ENCODE data around the gene SLC26A1. TPM values are rescaled to one million over a fixed set of nuclear protein-coding genes. Genes with fewer than 3 reads are reported as not detected.

SLC26A1 gene
- polyA plus RNA-seq, 1 donor from 2014 or later: 0.12 TPM

DNA sequence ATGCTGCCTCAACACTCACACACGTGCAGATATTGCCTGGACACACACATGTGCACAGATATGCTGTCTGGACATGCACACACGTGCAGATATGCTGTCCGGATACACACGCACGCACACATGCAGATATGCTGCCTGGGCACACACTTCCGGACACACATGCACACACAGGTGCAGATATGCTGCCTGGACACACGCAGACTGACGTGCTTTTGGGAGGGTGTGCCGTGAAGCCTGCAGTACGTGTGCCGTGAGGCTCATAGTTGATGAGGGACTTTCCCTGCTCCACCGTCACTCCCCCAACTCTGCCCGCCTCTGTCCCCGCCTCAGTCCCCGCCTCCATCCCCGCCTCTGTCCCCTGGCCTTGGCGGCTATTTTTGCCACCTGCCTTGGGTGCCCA, 32.9 kb upstream of the SLC26A1 start:
- TF ChIP-seq TAF1 (IDR thresholded peaks at IDR 0.05; ENCODE audit: low read depth) (no peak), EZH2 (IDR thresholded peaks at IDR 0.05; ENCODE audit: borderline replicate concordance, insufficient read depth, low read length, poor library complexity, severe bottlenecking) (no peak), SMC3 (conservative IDR thresholded peaks at IDR 0.05; ENCODE audit: poor library complexity) (no peak), POLR2AphosphoS5 (IDR thresholded peaks at IDR 0.05) (no peak), MXI1 (conservative IDR thresholded peaks at IDR 0.05; ENCODE audit: poor library complexity, severe bottlenecking) (no peak), RAD21 (conservative IDR thresholded peaks at IDR 0.05) (no peak), EP300 (conservative IDR thresholded peaks at IDR 0.05; ENCODE audit: poor library complexity, severe bottlenecking) (no peak)
- TF ChIP-seq, protein P1, sequence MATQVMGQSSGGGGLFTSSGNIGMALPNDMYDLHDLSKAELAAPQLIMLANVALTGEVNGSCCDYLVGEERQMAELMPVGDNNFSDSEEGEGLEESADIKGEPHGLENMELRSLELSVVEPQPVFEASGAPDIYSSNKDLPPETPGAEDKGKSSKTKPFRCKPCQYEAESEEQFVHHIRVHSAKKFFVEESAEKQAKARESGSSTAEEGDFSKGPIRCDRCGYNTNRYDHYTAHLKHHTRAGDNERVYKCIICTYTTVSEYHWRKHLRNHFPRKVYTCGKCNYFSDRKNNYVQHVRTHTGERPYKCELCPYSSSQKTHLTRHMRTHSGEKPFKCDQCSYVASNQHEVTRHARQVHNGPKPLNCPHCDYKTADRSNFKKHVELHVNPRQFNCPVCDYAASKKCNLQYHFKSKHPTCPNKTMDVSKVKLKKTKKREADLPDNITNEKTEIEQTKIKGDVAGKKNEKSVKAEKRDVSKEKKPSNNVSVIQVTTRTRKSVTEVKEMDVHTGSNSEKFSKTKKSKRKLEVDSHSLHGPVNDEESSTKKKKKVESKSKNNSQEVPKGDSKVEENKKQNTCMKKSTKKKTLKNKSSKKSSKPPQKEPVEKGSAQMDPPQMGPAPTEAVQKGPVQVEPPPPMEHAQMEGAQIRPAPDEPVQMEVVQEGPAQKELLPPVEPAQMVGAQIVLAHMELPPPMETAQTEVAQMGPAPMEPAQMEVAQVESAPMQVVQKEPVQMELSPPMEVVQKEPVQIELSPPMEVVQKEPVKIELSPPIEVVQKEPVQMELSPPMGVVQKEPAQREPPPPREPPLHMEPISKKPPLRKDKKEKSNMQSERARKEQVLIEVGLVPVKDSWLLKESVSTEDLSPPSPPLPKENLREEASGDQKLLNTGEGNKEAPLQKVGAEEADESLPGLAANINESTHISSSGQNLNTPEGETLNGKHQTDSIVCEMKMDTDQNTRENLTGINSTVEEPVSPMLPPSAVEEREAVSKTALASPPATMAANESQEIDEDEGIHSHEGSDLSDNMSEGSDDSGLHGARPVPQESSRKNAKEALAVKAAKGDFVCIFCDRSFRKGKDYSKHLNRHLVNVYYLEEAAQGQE (IDR thresholded peaks at IDR 0.05; ENCODE audit: borderline replicate concordance): no peak
- TF ChIP-seq, protein P2, sequence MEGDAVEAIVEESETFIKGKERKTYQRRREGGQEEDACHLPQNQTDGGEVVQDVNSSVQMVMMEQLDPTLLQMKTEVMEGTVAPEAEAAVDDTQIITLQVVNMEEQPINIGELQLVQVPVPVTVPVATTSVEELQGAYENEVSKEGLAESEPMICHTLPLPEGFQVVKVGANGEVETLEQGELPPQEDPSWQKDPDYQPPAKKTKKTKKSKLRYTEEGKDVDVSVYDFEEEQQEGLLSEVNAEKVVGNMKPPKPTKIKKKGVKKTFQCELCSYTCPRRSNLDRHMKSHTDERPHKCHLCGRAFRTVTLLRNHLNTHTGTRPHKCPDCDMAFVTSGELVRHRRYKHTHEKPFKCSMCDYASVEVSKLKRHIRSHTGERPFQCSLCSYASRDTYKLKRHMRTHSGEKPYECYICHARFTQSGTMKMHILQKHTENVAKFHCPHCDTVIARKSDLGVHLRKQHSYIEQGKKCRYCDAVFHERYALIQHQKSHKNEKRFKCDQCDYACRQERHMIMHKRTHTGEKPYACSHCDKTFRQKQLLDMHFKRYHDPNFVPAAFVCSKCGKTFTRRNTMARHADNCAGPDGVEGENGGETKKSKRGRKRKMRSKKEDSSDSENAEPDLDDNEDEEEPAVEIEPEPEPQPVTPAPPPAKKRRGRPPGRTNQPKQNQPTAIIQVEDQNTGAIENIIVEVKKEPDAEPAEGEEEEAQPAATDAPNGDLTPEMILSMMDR (IDR thresholded peaks at IDR 0.05; ENCODE audit: poor library complexity, severe bottlenecking): no peak
- no peaks in the 10 kb centered on the region for H3K36me3 ChIP-seq (ENCODE audit: insufficient read depth, low read length)

DNA sequence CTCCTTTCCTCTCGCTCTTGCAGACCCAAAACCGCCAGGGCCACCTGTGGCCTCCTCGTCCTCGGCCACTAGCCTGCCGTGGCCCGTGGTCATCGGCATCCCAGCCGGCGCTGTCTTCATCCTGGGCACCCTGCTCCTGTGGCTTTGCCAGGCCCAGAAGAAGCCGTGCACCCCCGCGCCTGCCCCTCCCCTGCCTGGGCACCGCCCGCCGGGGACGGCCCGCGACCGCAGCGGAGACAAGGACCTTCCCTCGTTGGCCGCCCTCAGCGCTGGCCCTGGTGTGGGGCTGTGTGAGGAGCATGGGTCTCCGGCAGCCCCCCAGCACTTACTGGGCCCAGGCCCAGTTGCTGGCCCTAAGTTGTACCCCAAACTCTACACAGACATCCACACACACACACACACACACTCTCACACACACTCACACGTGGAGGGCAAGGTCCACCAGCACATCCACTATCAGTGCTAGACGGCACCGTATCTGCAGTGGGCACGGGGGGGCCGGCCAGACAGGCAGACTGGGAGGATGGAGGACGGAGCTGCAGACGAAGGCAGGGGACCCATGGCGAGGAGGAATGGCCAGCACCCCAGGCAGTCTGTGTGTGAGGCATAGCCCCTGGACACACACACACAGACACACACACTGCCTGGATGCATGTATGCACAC, 31.8 kb upstream of the SLC26A1 start:
- Histone ChIP-seq H3K4me3 (ENCODE audit: low read length) (no peak overlapping the region), H3K9me2 (ENCODE audit: insufficient read depth, low read length) (no peaks in the 10 kb centered on the region), H2AFZ (ENCODE audit: low read depth, low read length) (no peak overlapping the region), H3F3A (ENCODE audit: insufficient read depth, low read length, poor library complexity, severe bottlenecking) (no peaks in the 10 kb centered on the region), H4K20me1 (ENCODE audit: insufficient read depth) (no peaks in the 10 kb centered on the region), H3K27me3 (ENCODE audit: insufficient read depth, low read depth, low read length) (no peaks in the 10 kb centered on the region), H3K79me2 (replicated peaks; ENCODE audit: insufficient read depth, low read length) (no peaks in the 10 kb centered on the region), H3K9me3 (ENCODE audit: low read length) (no peaks in the 10 kb centered on the region), H3K36me3 (ENCODE audit: insufficient read depth, low read length) (no peaks in the 10 kb centered on the region), H3K27ac (ENCODE audit: low read length) (no peak overlapping the region), H3K4me2 (ENCODE audit: low read length) (no peak overlapping the region), H3K9ac (ENCODE audit: low read length) (no peak overlapping the region)
- TF ChIP-seq EZH2 (IDR thresholded peaks at IDR 0.05; ENCODE audit: borderline replicate concordance, insufficient read depth, low read length, poor library complexity, severe bottlenecking): no peak
- TF ChIP-seq SMC3 (conservative IDR thresholded peaks at IDR 0.05; ENCODE audit: poor library complexity): no peak
- TF ChIP-seq, protein P2 (IDR thresholded peaks at IDR 0.05; ENCODE audit: poor library complexity, severe bottlenecking): no peak
- no peak for TF ChIP-seq POLR2AphosphoS5 (IDR thresholded peaks at IDR 0.05)
- no peak for TF ChIP-seq MXI1 (conservative IDR thresholded peaks at IDR 0.05; ENCODE audit: poor library complexity, severe bottlenecking)
- TF ChIP-seq EP300 (conservative IDR thresholded peaks at IDR 0.05; ENCODE audit: poor library complexity, severe bottlenecking): no peak
- TF ChIP-seq, protein P1 (IDR thresholded peaks at IDR 0.05; ENCODE audit: borderline replicate concordance): no peak
- TF ChIP-seq RAD21 (conservative IDR thresholded peaks at IDR 0.05): no peak
- no peak for TF ChIP-seq TAF1 (IDR thresholded peaks at IDR 0.05; ENCODE audit: low read depth)

More for the DNA sequence above, 32.9 kb upstream of the SLC26A1 start:
- Histone ChIP-seq H3K9ac (ENCODE audit: low read length) (no peak overlapping the region), H3K9me3 (ENCODE audit: low read length) (no peaks in the 10 kb centered on the region), H3K4me2 (ENCODE audit: low read length) (no peak overlapping the region), H3K4me3 (ENCODE audit: low read length) (no peak overlapping the region), H4K20me1 (ENCODE audit: insufficient read depth) (no peaks in the 10 kb centered on the region), H3F3A (ENCODE audit: insufficient read depth, low read length, poor library complexity, severe bottlenecking) (no peaks in the 10 kb centered on the region), H3K27ac (ENCODE audit: low read length) (no peak overlapping the region), H3K9me2 (ENCODE audit: insufficient read depth, low read length) (no peaks in the 10 kb centered on the region), H2AFZ (ENCODE audit: low read depth, low read length) (no peak overlapping the region), H3K27me3 (ENCODE audit: insufficient read depth, low read depth, low read length) (no peaks in the 10 kb centered on the region), H3K79me2 (replicated peaks; ENCODE audit: insufficient read depth, low read length) (no peaks in the 10 kb centered on the region)

All from neural cell (in vitro differentiated cells).